Effector memory CD8-positive, alpha-beta T cell (primary cell): ENCODE data around the gene RAP2B.
"Not testable (repeated sequence)": the region's sequence is repeated elsewhere in the genome, so short reads cannot be mapped to it uniquely, and the experiment has no call there.

Experiments
- ATAC-seq: fragments of 150-1000 bp; cut with Tn5 transposase; replicated peaks from 2 replicates; pipeline ENCODE4 v1.10.0; 2021; ENCODE audit warnings: mild to moderate bottlenecking, moderate library complexity
- DNase-seq, 3 experiments: peaks; one replicate each; pipeline ENCODE4 v3.0.0; 2021
- H3K27ac Mint-ChIP-seq, 2 donors: one replicate each; pipeline ENCODE4 v1.8.0; 2022; ENCODE audit warnings: mild to moderate bottlenecking in 2 of 2, mixed read lengths in 2 of 2, moderate library complexity in 2 of 2
- H3K27me3 Mint-ChIP-seq, 2 donors: one replicate each; pipeline ENCODE4 v1.8.0; 2022; ENCODE audit warnings: mixed read lengths in 2 of 2
- H3K36me3 Mint-ChIP-seq: one replicate; pipeline ENCODE4 v1.8.0; 2022; ENCODE audit warnings: mild to moderate bottlenecking, moderate library complexity, mixed read lengths; ENCODE audit not compliant: insufficient read depth
- H3K4me1 Mint-ChIP-seq, 2 donors: one replicate each; pipeline ENCODE4 v1.8.0; 2022; ENCODE audit warnings: low read depth in 2 of 2, mixed read lengths in 2 of 2
- H3K4me3 Mint-ChIP-seq, 2 donors: one replicate each; pipeline ENCODE4 v1.8.0; 2022; ENCODE audit warnings: mild to moderate bottlenecking in 2 of 2, mixed read lengths in 2 of 2, moderate library complexity in 2 of 2
- H3K9me3 Mint-ChIP-seq, 2 donors: one replicate each; pipeline ENCODE4 v1.8.0; 2022; ENCODE audit warnings: mixed read lengths in 2 of 2
- total RNA-seq, 9 experiments: gene quantifications; one replicate each; lab custom pipeline; 2026; lab: John Stamatoyannopoulos, UW

RAP2B gene
- total RNA-seq = 59.4 to 177 (median 100.0) reads per million in 9 experiments

DNA sequence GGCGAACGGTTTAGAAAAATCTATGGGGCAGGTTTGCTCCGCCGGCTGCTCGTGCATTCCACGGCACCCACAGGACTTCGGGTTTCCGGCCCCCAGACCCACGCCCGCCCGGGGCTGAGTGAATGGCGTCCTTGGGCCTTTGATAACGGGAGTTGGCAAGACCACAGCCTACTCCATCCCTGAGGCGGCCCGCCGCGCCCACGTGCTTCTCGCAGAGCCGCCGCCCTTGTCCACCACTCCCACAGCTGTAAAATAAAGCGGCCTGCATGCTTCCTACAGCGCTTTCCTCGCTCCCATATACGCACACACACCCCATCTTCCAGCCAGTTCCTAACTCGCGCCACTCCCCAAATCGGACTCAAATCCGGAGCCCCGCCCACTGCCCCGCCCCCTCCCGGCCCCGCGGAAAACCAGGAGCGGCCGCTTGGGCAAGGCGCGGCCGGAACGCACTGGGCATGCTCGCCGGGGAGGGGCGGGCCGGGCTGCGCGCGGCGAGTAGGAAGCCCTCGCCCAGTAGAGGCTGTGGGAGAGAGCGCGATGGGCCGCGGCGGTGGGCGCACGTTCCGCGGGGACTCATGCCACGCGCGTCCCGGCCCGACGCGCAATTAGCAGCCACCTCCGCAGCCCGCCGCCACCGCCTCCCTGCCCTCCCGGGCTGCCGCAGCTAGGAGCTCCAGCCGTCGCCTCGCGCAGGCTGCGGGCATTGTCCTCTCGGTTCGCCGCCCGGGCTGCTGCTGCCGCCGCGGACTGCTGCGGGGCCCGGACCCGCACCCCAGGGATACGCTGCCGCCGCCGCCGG is at the start of gene RAP2B:
RAP2B (plus strand) TSS at position 513 of the 799 bp plus-strand sequence. CDS start 468 bp downstream, outside the sequence.
- Mint-ChIP-seq H3K4me3 (peak within 1 kb of the TSS; percentile 98 to 99), H3K36me3 (peaks cover 42% of the 10 kb centered on the region), H3K4me1 (peaks cover 27 to 48% of the 10 kb centered on the region in 2 donors), H3K27me3 (no peaks in the 10 kb centered on the region), H3K9me3 (no peaks in the 10 kb centered on the region), H3K27ac (peak within 1 kb of the TSS; percentile 86 to 95)
- ATAC-seq (peak; percentile 53), DNase-seq (peak; percentile 79 to 85 (median 83))

DNA sequence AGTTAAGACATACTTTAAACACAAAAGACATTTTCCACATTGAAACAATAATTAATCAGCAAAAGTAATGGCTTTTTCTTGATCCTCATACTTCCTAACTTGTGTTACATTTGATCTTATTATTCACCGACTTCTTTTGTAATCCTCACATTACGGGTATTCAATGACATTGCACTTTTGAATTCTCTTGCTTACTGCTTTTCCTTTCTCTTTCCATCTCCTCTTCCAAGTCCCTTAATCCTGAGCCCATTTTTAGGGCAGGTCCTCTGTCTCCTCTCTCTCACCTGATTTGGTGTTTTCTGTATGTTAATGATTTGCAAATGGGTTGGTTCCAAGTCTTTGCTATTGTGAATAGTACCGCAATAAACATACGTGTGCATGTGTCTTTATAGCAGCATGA is 48.5 kb upstream of the RAP2B start:
- Mint-ChIP-seq H3K27me3 (peaks cover 0 to 6% of the 10 kb centered on the region in 2 donors), H3K9me3 (no peaks in the 10 kb centered on the region), H3K4me3 (no peak overlapping the region), H3K36me3 (no peaks in the 10 kb centered on the region), H3K4me1 (no peaks in the 10 kb centered on the region), H3K27ac (no peak overlapping the region)
- no peak for ATAC-seq
- DNase-seq = no peak

DNA sequence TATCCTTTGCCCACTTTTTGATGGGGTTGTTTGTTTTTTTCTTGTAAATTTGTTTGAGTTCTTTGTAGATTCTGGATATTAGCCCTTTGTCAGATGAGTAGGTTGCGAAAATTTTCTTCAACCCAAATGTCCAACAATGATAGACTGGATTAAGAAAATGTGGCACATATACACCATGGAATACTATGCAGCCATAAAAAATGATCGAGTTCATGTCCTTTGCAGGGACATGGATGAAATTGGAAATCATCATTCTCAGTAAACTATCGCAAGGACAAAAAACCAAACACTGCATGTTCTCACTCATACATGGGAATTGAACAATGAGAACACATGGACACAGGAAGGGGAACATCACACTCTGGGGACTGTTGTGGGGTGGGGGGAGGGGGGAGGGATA is 47.8 kb upstream of the RAP2B start:
- H3K4me3 Mint-ChIP-seq, H3K27me3 Mint-ChIP-seq, H3K4me1 Mint-ChIP-seq, ATAC-seq, H3K27ac Mint-ChIP-seq, DNase-seq, H3K9me3 Mint-ChIP-seq, H3K36me3 Mint-ChIP-seq: not testable (repeated sequence)

DNA sequence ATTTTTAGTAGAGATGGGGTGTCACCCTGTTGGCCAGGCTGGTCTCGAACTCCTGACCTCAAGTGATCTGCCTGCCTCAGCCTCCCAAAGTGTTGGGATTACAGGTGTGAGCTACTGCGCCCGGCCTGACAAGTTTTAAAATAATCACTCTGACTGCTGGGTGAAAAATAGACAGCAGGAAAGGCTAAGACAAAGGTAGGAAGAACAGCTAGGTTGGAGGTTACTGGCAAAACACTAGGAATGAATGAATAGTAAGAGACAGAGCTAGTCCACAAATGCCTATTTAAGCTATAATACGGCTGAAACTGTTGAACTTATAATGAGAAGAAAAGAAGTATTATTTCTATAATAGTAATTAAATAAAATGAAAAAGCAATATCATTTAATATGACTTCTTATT is 46.7 kb upstream of the RAP2B start:
- Mint-ChIP-seq H3K9me3 (no peaks in the 10 kb centered on the region), H3K4me1 (no peaks in the 10 kb centered on the region), H3K27me3 (peaks cover 0 to 6% of the 10 kb centered on the region in 2 donors), H3K27ac (no peak overlapping the region), H3K36me3 (no peaks in the 10 kb centered on the region), H3K4me3 (no peak overlapping the region)
- DNase-seq (no peak), ATAC-seq (no peak)

DNA sequence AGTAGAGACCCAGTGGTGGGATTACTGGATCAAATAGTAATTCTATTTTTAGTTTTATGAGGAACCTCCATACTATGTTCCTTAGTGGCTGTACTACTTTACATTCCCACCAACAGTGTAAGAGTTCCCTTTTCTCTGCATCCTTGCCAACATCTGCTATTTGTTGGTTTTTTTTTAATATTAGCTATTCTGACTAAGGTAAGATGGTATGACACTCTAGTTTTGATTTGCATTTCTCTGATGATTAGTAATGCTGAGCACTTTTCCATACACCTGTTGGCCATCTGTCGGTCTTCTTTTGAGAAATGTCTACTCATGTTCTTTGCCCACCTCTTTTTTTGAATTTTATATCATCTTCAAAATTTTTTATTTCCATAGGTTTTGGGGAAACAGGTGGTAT is 34.2 kb upstream of the RAP2B start:
- H3K4me3 Mint-ChIP-seq = no peak overlapping the region
- no peak overlapping the region for H3K27ac Mint-ChIP-seq
- H3K27me3 Mint-ChIP-seq = no peaks in the 10 kb centered on the region
- no peak for ATAC-seq
- no peak for DNase-seq
- no peaks in the 10 kb centered on the region for H3K9me3 Mint-ChIP-seq
- peaks cover 0 to 8% of the 10 kb centered on the region in 2 donors for H3K4me1 Mint-ChIP-seq
- peaks cover 3% of the 10 kb centered on the region for H3K36me3 Mint-ChIP-seq

DNA sequence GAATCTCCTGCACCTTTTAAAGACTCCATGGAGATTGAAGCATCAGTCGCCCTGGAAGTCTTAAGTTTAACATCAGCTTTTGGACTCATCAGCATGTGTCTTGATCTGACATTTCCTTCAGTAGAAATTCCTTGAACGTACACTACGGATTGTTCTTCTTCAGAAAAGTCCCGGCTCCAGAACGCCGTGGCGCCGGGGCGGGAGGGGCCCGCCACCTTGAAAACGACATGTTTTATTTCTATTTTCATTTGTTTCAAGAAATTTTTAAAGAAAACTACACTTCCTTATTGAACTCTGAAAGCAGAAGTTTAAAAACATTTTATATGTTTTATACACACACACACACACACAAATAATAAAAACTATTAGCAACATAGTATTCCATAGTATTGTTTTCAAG is 32.6 kb upstream of the RAP2B start:
- ATAC-seq (no peak), DNase-seq (no peak)
- peaks cover 3% of the 10 kb centered on the region for H3K36me3 Mint-ChIP-seq
- H3K4me1 Mint-ChIP-seq = peaks cover 0 to 8% of the 10 kb centered on the region in 2 donors
- no peak overlapping the region for H3K4me3 Mint-ChIP-seq
- no peaks in the 10 kb centered on the region for H3K27me3 Mint-ChIP-seq
- no peak overlapping the region for H3K27ac Mint-ChIP-seq
- no peaks in the 10 kb centered on the region for H3K9me3 Mint-ChIP-seq

DNA sequence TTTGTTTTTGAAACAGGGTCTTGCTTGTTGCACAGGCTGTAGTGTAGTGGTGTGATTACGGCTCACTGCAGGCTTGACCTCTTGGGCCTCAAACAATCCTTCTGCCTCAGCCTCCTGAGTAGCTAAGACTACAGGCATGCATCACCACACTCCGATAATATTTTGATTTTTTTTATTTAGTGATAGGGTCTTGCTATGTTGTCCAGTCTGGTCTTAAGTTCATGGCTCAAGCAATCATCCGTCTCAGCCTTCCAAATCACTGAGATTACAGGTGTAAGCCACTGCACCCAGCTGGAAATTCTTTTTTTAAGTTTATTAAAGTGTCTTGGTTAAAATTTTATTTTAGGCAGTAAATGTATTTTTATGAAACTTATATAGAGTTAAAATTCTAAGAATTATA is 32.2 kb upstream of the RAP2B start:
- Mint-ChIP-seq H3K27me3 (no peaks in the 10 kb centered on the region), H3K9me3 (no peaks in the 10 kb centered on the region), H3K36me3 (peaks cover 3% of the 10 kb centered on the region), H3K4me3 (no peak overlapping the region), H3K4me1 (peaks cover 0 to 8% of the 10 kb centered on the region in 2 donors), H3K27ac (no peak overlapping the region)
- ATAC-seq (no peak), DNase-seq (no peak)

DNA sequence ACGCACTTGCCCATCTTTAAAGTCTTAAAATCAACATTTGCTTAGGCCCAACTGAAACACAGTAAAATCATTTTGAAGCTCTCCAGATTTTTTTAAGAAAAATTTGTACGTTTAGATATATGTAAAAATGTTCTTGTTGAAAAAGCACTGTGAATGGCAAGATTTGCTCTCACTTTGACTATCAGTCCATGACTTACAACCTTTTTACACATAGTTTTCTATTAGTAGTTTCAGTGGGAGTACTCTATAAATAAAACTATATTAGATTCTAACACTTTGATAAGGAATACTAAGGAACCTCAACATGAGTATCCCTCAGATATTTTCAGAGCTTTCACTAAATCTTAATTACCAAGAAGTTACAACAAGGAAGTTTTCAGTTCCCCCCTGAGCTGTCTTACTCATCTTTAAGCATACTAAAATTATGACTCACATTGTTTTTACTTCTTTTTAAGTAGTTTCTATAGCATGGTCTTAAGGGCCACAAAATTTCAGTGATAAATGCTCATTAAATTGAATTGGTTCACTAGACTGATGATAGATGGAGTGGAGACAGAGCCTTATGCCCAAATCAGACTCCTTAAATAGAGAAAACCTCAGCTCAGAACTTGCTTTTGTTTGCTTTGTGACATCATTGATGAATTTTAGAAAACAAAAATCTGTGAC is 31.6 kb upstream of the RAP2B start:
- no peak for ATAC-seq
- Mint-ChIP-seq H3K27ac (no peak overlapping the region), H3K4me3 (no peak overlapping the region), H3K4me1 (peaks cover 0 to 8% of the 10 kb centered on the region in 2 donors), H3K9me3 (no peaks in the 10 kb centered on the region), H3K27me3 (no peaks in the 10 kb centered on the region), H3K36me3 (peaks cover 3% of the 10 kb centered on the region)
- no peak for DNase-seq

DNA sequence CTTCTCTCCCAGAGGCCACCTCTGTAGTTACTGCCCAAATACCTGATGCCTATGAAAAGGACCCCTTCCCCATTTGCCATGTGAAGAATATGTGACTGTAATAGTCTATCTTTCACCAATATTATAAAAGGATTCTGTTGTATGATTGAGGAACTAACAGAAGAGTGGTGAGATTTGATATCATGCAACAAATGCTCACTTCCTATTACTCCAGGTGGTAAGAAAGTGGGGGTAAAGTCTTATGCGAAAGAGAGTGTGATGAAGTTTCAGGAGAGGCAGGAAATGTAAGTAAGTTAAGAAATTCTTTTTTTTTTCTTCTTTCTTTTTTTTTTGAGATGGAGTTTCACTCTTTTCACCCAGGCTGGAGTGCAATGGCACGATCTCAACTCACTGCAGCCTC is 24.4 kb upstream of the RAP2B start:
- Mint-ChIP-seq H3K4me1 (peaks cover 7 to 14% of the 10 kb centered on the region in 2 donors), H3K27ac (no peak overlapping the region), H3K4me3 (no peak overlapping the region), H3K36me3 (no peaks in the 10 kb centered on the region), H3K9me3 (no peaks in the 10 kb centered on the region), H3K27me3 (no peaks in the 10 kb centered on the region)
- no peak for ATAC-seq
- DNase-seq = no peak

DNA sequence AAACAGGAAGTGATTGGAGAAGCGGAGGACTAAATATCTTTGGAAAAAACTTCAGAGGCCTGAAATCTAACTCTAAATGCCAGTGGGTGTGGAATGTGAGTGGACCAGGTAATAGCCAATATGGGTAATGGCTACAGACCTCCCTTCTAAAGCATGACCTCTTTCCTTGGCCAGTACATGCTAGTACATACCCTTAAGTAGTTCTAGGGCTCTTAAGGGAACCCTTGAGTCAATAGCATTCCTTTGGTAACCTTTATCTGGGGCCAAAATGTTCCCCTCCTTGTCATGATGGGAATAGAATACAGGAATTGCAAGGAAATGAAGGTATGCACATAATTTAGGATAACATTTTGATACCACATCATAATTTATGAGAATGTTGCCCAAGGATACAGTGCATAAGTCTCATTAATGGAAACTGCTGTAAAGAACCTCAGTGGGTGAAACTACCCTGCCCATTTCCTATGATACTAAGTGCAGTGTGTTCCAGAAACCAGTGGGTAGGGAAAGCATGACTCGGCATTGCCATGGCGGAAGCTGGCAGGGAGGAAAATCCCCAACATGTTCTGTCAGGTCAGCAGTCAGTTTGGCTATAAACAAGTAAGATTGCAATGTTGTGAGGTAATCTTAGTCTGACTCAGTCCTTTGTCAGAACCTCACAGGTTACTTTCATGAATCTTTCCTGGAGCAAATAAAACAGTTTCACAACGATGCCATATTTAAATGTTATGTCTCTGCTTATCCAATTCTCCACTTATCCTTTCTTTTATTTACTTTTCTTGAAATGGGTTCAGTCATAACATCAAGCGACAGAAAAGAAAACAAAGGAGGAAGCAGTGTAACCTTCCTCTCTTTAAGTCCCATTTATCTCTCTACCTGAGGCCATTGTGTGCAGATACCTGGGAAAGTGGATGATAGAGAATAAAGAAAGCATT is 23.5 kb upstream of the RAP2B start:
- DNase-seq = no peak
- peaks cover 7 to 14% of the 10 kb centered on the region in 2 donors for H3K4me1 Mint-ChIP-seq
- ATAC-seq = no peak
- H3K4me3 Mint-ChIP-seq = no peak overlapping the region
- H3K36me3 Mint-ChIP-seq = no peaks in the 10 kb centered on the region
- H3K9me3 Mint-ChIP-seq = no peaks in the 10 kb centered on the region
- no peak overlapping the region for H3K27ac Mint-ChIP-seq
- no peaks in the 10 kb centered on the region for H3K27me3 Mint-ChIP-seq

DNA sequence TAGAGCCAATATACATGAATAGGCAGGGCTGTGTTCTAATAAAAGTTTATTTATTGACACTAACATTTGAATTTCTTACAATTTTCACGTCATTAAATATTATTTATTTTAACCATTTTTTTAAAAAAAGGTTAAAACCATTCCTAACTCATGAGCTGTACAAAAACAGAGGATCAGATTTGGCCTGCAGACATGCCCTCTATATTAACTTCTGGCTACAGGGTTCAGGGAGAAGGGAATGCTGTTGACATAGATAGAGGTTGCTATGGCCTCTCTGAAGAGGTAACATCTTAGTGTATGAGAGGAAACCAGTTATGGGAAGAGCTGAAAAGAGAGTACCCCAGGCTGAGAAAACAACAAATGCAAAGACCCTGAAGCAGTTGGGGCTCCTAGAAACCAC is 19.1 kb upstream of the RAP2B start:
- no peak for ATAC-seq

DNA sequence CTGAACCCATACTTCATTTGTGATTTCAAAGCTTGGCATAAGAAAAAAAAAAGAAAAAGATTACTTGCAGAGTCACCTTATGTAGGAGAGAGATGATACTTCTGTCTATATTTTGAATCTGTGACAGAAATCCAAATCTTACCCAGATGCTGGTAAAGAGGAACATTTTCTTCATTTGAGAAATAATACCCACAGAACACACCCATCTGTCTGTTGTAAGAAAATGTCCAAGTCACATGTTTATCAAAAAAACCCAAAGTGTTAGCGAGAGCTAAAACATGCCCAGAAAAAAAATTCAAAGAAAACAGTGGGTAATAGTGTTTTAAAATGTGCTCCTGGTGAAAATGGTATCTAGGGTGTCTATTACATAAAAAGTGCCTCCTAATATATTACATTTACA is 18.0 kb upstream of the RAP2B start:
- DNase-seq (no peak), ATAC-seq (no peak)
- peaks cover 7 to 14% of the 10 kb centered on the region in 2 donors for H3K4me1 Mint-ChIP-seq
- H3K36me3 Mint-ChIP-seq = no peaks in the 10 kb centered on the region
- H3K27ac Mint-ChIP-seq = no peak overlapping the region
- no peak overlapping the region for H3K4me3 Mint-ChIP-seq
- no peaks in the 10 kb centered on the region for H3K9me3 Mint-ChIP-seq
- H3K27me3 Mint-ChIP-seq = no peaks in the 10 kb centered on the region

More for the DNA sequence above, 19.1 kb upstream of the RAP2B start:
- Mint-ChIP-seq H3K36me3 (no peaks in the 10 kb centered on the region), H3K27ac (no peak overlapping the region), H3K27me3 (no peaks in the 10 kb centered on the region), H3K9me3 (no peaks in the 10 kb centered on the region), H3K4me3 (no peak overlapping the region), H3K4me1 (peaks cover 7 to 14% of the 10 kb centered on the region in 2 donors)
- DNase-seq = no peak

DNA sequence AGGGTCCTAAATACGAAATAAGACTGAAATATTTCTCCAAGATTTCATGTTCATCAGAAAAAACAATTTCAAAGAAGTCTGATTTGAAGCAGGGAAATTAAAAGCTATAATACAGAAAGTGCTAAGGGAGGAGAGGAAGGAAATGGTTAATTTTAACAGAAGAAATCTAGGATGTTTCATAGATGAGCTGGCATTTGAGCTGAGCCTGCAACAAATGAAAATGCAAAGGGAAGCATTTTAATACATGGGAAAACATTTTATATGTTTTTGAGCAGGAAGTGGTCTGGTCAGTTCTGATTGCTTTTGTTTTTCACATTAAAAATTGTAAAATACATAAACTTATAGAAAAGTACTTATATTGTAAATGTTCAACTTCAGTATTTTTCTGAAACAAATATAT is 17.2 kb upstream of the RAP2B start:
- Mint-ChIP-seq H3K4me1 (peaks cover 7 to 14% of the 10 kb centered on the region in 2 donors), H3K36me3 (no peaks in the 10 kb centered on the region), H3K27ac (no peak overlapping the region), H3K9me3 (no peaks in the 10 kb centered on the region), H3K4me3 (no peak overlapping the region), H3K27me3 (no peaks in the 10 kb centered on the region)
- ATAC-seq = no peak
- no peak for DNase-seq
